Measurements from ENCODE around the gene AIDA. TPM values are rescaled to one million over a fixed set of nuclear protein-coding genes. Genes with fewer than 3 reads are reported as not detected.

AIDA gene
- total RNA-seq, 1 experiment from 2014 or later: 73.1 TPM

DNA sequence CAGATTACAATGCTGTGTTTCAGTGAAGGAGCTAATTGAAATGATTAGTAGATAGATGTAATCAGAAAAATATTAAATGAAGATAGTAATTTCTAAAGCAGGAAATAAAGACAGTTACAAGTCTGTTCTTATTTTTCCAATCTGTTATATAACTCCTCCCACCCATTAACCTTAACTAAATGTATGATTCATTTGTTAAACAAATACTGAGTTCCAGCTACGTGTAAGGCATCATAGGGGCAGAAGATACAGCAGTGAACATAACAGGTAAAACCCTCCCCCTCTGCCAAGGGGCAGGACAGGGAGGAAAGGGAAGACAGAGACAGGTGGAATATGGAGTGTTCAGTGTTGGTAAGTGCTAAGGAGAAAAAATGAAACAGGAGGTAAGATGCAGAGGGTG, 24.7 kb upstream of the AIDA start, which contains the start of gene FAM177B:
Gene FAM177B, plus strand, starts transcription at position 231 of the 400 bp plus-strand sequence. CDS start 9,344 bp downstream, outside the sequence.
- Histone ChIP-seq H3K36me3 (ENCODE audit: control insufficient read depth, insufficient read depth, low read length) (peaks cover 20% of the 10 kb centered on the region), H3K9me3 (ENCODE audit: control insufficient read depth, insufficient read depth, low read depth, low read length) (no peaks in the 10 kb centered on the region), H3K27me3 (ENCODE audit: control insufficient read depth, insufficient read depth, low read length) (no peaks in the 10 kb centered on the region), H3K4me3 (ENCODE audit: low read depth in 2 of 2, low read length in 2 of 2) (no peak within 1 kb of the TSS), H3K4me1 (ENCODE audit: control insufficient read depth, insufficient read depth, low read length) (no peaks in the 10 kb centered on the region; the same call in 1 of the 2 replicates), H3K27ac (ENCODE audit: low read length) (no peak within 1 kb of the TSS)
- TF ChIP-seq SIN3A (IDR thresholded peaks at IDR 0.05; ENCODE audit: borderline replicate concordance, insufficient read depth, low read depth, low read length) (no peak), TCF7L2 (IDR thresholded peaks at IDR 0.05; ENCODE audit: low read depth, low read length) (no peak), POLR2AphosphoS5 (IDR thresholded peaks at IDR 0.05; ENCODE audit: low read depth, low read length) (no peak)
- TF ChIP-seq, protein P1, sequence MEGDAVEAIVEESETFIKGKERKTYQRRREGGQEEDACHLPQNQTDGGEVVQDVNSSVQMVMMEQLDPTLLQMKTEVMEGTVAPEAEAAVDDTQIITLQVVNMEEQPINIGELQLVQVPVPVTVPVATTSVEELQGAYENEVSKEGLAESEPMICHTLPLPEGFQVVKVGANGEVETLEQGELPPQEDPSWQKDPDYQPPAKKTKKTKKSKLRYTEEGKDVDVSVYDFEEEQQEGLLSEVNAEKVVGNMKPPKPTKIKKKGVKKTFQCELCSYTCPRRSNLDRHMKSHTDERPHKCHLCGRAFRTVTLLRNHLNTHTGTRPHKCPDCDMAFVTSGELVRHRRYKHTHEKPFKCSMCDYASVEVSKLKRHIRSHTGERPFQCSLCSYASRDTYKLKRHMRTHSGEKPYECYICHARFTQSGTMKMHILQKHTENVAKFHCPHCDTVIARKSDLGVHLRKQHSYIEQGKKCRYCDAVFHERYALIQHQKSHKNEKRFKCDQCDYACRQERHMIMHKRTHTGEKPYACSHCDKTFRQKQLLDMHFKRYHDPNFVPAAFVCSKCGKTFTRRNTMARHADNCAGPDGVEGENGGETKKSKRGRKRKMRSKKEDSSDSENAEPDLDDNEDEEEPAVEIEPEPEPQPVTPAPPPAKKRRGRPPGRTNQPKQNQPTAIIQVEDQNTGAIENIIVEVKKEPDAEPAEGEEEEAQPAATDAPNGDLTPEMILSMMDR (IDR thresholded peaks at IDR 0.05): no peak
- TF ChIP-seq, protein P2, sequence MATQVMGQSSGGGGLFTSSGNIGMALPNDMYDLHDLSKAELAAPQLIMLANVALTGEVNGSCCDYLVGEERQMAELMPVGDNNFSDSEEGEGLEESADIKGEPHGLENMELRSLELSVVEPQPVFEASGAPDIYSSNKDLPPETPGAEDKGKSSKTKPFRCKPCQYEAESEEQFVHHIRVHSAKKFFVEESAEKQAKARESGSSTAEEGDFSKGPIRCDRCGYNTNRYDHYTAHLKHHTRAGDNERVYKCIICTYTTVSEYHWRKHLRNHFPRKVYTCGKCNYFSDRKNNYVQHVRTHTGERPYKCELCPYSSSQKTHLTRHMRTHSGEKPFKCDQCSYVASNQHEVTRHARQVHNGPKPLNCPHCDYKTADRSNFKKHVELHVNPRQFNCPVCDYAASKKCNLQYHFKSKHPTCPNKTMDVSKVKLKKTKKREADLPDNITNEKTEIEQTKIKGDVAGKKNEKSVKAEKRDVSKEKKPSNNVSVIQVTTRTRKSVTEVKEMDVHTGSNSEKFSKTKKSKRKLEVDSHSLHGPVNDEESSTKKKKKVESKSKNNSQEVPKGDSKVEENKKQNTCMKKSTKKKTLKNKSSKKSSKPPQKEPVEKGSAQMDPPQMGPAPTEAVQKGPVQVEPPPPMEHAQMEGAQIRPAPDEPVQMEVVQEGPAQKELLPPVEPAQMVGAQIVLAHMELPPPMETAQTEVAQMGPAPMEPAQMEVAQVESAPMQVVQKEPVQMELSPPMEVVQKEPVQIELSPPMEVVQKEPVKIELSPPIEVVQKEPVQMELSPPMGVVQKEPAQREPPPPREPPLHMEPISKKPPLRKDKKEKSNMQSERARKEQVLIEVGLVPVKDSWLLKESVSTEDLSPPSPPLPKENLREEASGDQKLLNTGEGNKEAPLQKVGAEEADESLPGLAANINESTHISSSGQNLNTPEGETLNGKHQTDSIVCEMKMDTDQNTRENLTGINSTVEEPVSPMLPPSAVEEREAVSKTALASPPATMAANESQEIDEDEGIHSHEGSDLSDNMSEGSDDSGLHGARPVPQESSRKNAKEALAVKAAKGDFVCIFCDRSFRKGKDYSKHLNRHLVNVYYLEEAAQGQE (IDR thresholded peaks at IDR 0.05; ENCODE audit: insufficient read depth in 1 of 2, low read depth in 2 of 2, low read length in 1 of 2): no peak
- ATAC-seq: no peak
- DNase-seq (ENCODE audit: low read depth, low spot score): no peak
- CTCF ChIA-PET: no interaction called here
- no TSS peak for BruUV-seq (replicated peaks)
- POLR2A ChIA-PET: no interaction called here
- in situ Hi-C loops (cut with HindIII; ENCODE audit: low pct_unique_long_range_greater_than_20kb, low sequenced_read_pairs) (loop anchor here (25.0 kb wide), 1 partner anchor 350 kb away; no protein-coding TSS in a partner anchor), intact Hi-C loops (cut with micrococcal nuclease; ENCODE audit: unreplicated experiment) (loop anchor here (5.0 kb wide), 1 partner anchor 345 kb away; no protein-coding TSS in a partner anchor)

- intact Hi-C loops (cut with micrococcal nuclease; ENCODE audit: unreplicated experiment): loop anchor here (5.0 kb wide), 1 partner anchor 346 kb away; no protein-coding TSS in a partner anchor
- H3K27ac ChIP-seq (ENCODE audit: low read length): no peak overlapping the region
- ATAC-seq (no peak), DNase-seq (ENCODE audit: low read depth, low spot score) (no peak)
- H3K4me1 ChIP-seq (ENCODE audit: control insufficient read depth, insufficient read depth, low read length): no peaks in the 10 kb centered on the region; the same call in 1 of the 2 replicates
- H3K27me3 ChIP-seq (ENCODE audit: control insufficient read depth, insufficient read depth, low read length): no peaks in the 10 kb centered on the region
- TF ChIP-seq, protein P2 (IDR thresholded peaks at IDR 0.05; ENCODE audit: insufficient read depth in 1 of 2, low read depth in 2 of 2, low read length in 1 of 2): no peak
- TF ChIP-seq, protein P1 (IDR thresholded peaks at IDR 0.05): no peak
- CTCF ChIA-PET: no interaction called here
- H3K36me3 ChIP-seq (ENCODE audit: control insufficient read depth, insufficient read depth, low read length): peaks cover 25% of the 10 kb centered on the region
- BruUV-seq (replicated peaks): no TSS peak
- in situ Hi-C loops (cut with HindIII; ENCODE audit: low pct_unique_long_range_greater_than_20kb, low sequenced_read_pairs): loop anchor here (25.0 kb wide), 1 partner anchor 351 kb away; no protein-coding TSS in a partner anchor
- no peak overlapping the region for H3K4me3 ChIP-seq (ENCODE audit: low read depth in 2 of 2, low read length in 2 of 2)
- POLR2A ChIA-PET: no interaction called here
- H3K9me3 ChIP-seq (ENCODE audit: control insufficient read depth, insufficient read depth, low read depth, low read length): no peaks in the 10 kb centered on the region
Measured at GRCh38 chr1:222736470-222736869, 24.2 kb upstream of the AIDA start.

All from Panc1 (cell line).